B cell (primary cell): ENCODE data around the gene SFTPD. TPM values are rescaled to one million over a fixed set of nuclear protein-coding genes. Genes with fewer than 3 reads are reported as not detected.
"Not testable (repeated sequence)": the region's sequence is repeated elsewhere in the genome, so short reads cannot be mapped to it uniquely, and the experiment has no call there.

Experiments used
- ATAC-seq: fragments of 200-7000 bp; cut with Tn5 transposase; one replicate; pipeline ENCODE4 v1.10.0; 2021; ENCODE audit warnings: low read depth, mild to moderate bottlenecking, moderate number of reproducible peaks, moderate library complexity
- CTCF ChIA-PET: fragments of 350-600 bp; sonication (Branson Sonifier 250); formaldehyde crosslinking; loops from one replicate; lab custom pipeline; 2021; ENCODE audit warnings: antibody characterized with exemption, inconsistent platforms; lab: Charles Lee
- POLR2A ChIA-PET: fragments of 350-600 bp; sonication (Branson Sonifier 250); formaldehyde crosslinking; loops from one replicate; lab custom pipeline; 2021; ENCODE audit warnings: antibody characterized with exemption; lab: Charles Lee
- DNase-seq: peaks from one replicate; pipeline ENCODE4 v3.0.0; 2013
- H2AFZ ChIP-seq: 2 replicates; pipeline ENCODE4 v1.6.1; 2012; ENCODE audit warnings: mild to moderate bottlenecking, low read depth, low read length; ENCODE audit not compliant: insufficient read depth, poor library complexity, severe bottlenecking
- H3K27ac ChIP-seq, 2 donors: 1 replicate in 1 of 2; 2 replicates in 1 of 2; pipeline ENCODE4 v1.5.1; 2012 to 2013; ENCODE audit warnings: low read length in 2 of 2, mild to moderate bottlenecking in 2 of 2, moderate library complexity in 1 of 2
- H3K27me3 ChIP-seq, 4 experiments: fragments of 200-600 bp in 1 of 4; sonication (generic) in 1 of 4; replicated peaks in 1 of 4; 1 replicate in 2 of 4; 2 replicates in 2 of 4; pipeline versions ENCODE4 v1.6.1 to v1.7.0; 2013 to 2016; ENCODE audit warnings: low read length in 3 of 4, mild to moderate bottlenecking in 2 of 4, mixed read lengths in 1 of 4, moderate library complexity in 1 of 4; ENCODE audit not compliant: insufficient read depth in 4 of 4, control insufficient read depth in 3 of 4; ENCODE audit errors: control extremely low read depth in 1 of 4
- H3K36me3 ChIP-seq, 2 experiments: replicated peaks in 1 of 2; 1 replicate in 1 of 2; 2 replicates in 1 of 2; pipeline versions ENCODE4 v1.6.1 to v1.7.1; 2013; ENCODE audit warnings: low read length in 1 of 2; ENCODE audit not compliant: insufficient read depth in 2 of 2, control insufficient read depth in 1 of 2; ENCODE audit errors: control extremely low read depth in 1 of 2, extremely low read depth in 1 of 2
- H3K4me1 ChIP-seq, 2 donors: fragments of 200-600 bp in 1 of 2; sonication (generic) in 1 of 2; 1 replicate in 1 of 2; 2 replicates in 1 of 2; pipeline versions ENCODE4 v1.5.1 to v1.6.1; 2013 to 2017; ENCODE audit warnings: low read length in 2 of 2; ENCODE audit not compliant: control insufficient read depth in 2 of 2, insufficient read depth in 2 of 2
- H3K4me2 ChIP-seq: replicated peaks from 2 replicates; pipeline ENCODE3; 2012; ENCODE audit warnings: mild to moderate bottlenecking, low read depth, low read length; ENCODE audit not compliant: poor library complexity, severe bottlenecking
- H3K4me3 ChIP-seq, 5 experiments: fragments of 200-600 bp in 1 of 5; sonication (generic) in 1 of 5; 1 replicate in 3 of 5; 2 replicates in 2 of 5; pipeline versions ENCODE4 v1.5.1 to v1.7.0; 2011 to 2016; ENCODE audit warnings: low read length in 4 of 5, mild to moderate bottlenecking in 4 of 5, low read depth in 2 of 5, control low read depth in 1 of 5, moderate library complexity in 1 of 5; ENCODE audit not compliant: insufficient read depth in 1 of 5; ENCODE audit errors: control extremely low read depth in 1 of 5, extremely low read depth in 1 of 5
- H3K79me2 ChIP-seq: fragments of 200-600 bp; sonication (generic); one replicate; pipeline ENCODE4 v1.6.0; 2016; ENCODE audit warnings: low read length; ENCODE audit not compliant: control insufficient read depth, insufficient read depth
- H3K9ac ChIP-seq: fragments of 200-600 bp; sonication (generic); 2 replicates; pipeline ENCODE4 v1.6.1; 2017; ENCODE audit warnings: mild to moderate bottlenecking, low read length, moderate library complexity
- H3K9me3 ChIP-seq, 3 donors: one replicate each; pipeline versions ENCODE4 v1.6.1 to v1.7.1; 2013; ENCODE audit warnings: low read length in 2 of 3; ENCODE audit not compliant: control insufficient read depth in 2 of 3, insufficient read depth in 1 of 3; ENCODE audit errors: control extremely low read depth in 1 of 3
- H4K20me1 ChIP-seq: 2 replicates; pipeline ENCODE4 v1.6.0; 2012; ENCODE audit warnings: mild to moderate bottlenecking, low read length; ENCODE audit not compliant: insufficient read depth, control insufficient read depth, poor library complexity, severe bottlenecking
- H3K27ac Mint-ChIP-seq: one replicate; pipeline ENCODE4 v1.8.0; 2021; ENCODE audit warnings: mixed read lengths
- H3K27me3 Mint-ChIP-seq: one replicate; pipeline ENCODE4 v1.8.0; 2021; ENCODE audit warnings: mixed read lengths
- H3K4me1 Mint-ChIP-seq: one replicate; pipeline ENCODE4 v1.8.0; 2021; ENCODE audit warnings: mixed read lengths
- H3K4me3 Mint-ChIP-seq: one replicate; pipeline ENCODE4 v1.8.0; 2021; ENCODE audit warnings: mixed read lengths
- H3K9me3 Mint-ChIP-seq: one replicate; pipeline ENCODE4 v1.8.0; 2022; ENCODE audit warnings: mixed read lengths; ENCODE audit not compliant: insufficient read depth
- EZH2 ChIP-seq: IDR thresholded peaks from 2 replicates; pipeline ENCODE4 v1.6.1; 2012; ENCODE audit warnings: borderline replicate concordance, low read depth, mild to moderate bottlenecking, moderate library complexity, low read length; ENCODE audit not compliant: insufficient read depth, poor library complexity, severe bottlenecking
- whole genome bisulfite sequencing: methylation state at CpG from one replicate; pipeline ENCODE4 v1.1.5; 2013; ENCODE audit warnings: missing lambda C conversion rate; ENCODE audit not compliant: insufficient coverage; 5-methylcytosine and 5-hydroxymethylcytosine counted together
- intact Hi-C: fragments of 100-400 bp; cut with micrococcal nuclease; formaldehyde crosslinking; loops from one replicate; pipeline ENCODE4 v1.10.0; 2022
- polyA plus RNA-seq: library from polyadenylated mRNA; depleted of rRNA; stranded (reverse); fragments of >200 nt; gene quantifications from 2 replicates; pipeline ENCODE4 v1.2.3, GENCODE V29; 2012
- total RNA-seq, 2 donors: library from RNA; stranded (reverse); fragments of 120-200 nt in 1 of 2; gene quantifications; 1 replicate in 1 of 2; 2 replicates in 1 of 2; pipeline versions ENCODE4 v1.2.3 to v1.2.4, GENCODE V29; 2013 to 2022
- TF ChIP-seq, protein P1 (sequence below): fragments of 200-600 bp; IDR thresholded peaks from one replicate; pipeline ENCODE4 v1.8.0; 2022; ENCODE audit warnings: antibody characterized with exemption, mild to moderate bottlenecking

SFTPD gene
- total and polyA plus RNA-seq, 2 donors (not counting 1 experiment from before 2014, with no cell fraction given): 0.24 to 0.59 TPM

DNA sequence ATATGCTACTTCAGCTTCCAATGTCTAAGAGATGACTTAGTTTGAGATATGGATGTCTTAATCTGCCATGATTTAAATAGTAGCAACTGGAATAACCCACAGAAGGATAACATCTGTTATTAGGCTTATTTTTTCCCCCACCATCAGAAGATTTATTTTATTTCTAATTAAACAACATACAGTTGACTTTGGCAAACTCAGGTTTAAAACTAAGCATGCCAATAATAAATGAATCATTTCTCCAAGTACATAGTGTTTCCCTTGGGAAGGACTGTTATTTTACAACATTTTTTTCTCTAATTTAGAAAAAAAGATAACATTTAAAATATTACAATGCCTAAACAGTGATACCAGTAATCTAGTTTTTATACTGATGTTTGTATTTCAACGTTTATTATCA lies 58.4 kb downstream of the SFTPD start:
- Mint-ChIP-seq H3K27me3 (peaks cover 33% of the 10 kb centered on the region), H3K4me3 (no peak overlapping the region), H3K4me1 (peaks cover 2% of the 10 kb centered on the region), H3K9me3 (no peaks in the 10 kb centered on the region), H3K27ac (no peak overlapping the region)
- DNase-seq (no peak), ATAC-seq (no peak)
- intact Hi-C loops: no loop called here
- no peaks in the 10 kb centered on the region for H3K27me3 ChIP-seq
- H3K36me3 ChIP-seq: no peaks in the 10 kb centered on the region
- no peak overlapping the region for H2AFZ ChIP-seq
- no peak overlapping the region for H3K4me3 ChIP-seq
- no peak for TF ChIP-seq EZH2
- TF ChIP-seq, protein P1, sequence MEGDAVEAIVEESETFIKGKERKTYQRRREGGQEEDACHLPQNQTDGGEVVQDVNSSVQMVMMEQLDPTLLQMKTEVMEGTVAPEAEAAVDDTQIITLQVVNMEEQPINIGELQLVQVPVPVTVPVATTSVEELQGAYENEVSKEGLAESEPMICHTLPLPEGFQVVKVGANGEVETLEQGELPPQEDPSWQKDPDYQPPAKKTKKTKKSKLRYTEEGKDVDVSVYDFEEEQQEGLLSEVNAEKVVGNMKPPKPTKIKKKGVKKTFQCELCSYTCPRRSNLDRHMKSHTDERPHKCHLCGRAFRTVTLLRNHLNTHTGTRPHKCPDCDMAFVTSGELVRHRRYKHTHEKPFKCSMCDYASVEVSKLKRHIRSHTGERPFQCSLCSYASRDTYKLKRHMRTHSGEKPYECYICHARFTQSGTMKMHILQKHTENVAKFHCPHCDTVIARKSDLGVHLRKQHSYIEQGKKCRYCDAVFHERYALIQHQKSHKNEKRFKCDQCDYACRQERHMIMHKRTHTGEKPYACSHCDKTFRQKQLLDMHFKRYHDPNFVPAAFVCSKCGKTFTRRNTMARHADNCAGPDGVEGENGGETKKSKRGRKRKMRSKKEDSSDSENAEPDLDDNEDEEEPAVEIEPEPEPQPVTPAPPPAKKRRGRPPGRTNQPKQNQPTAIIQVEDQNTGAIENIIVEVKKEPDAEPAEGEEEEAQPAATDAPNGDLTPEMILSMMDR: no peak
- H3K9me3 ChIP-seq: no peaks in the 10 kb centered on the region
- POLR2A ChIA-PET: no interaction called here
- H4K20me1 ChIP-seq: no peaks in the 10 kb centered on the region
- H3K79me2 ChIP-seq: no peaks in the 10 kb centered on the region
- CTCF ChIA-PET: no interaction called here
- H3K9ac ChIP-seq: no peak overlapping the region
- no peaks in the 10 kb centered on the region for H3K4me1 ChIP-seq
- H3K27ac ChIP-seq: no peak overlapping the region
- H3K4me2 ChIP-seq: no peak overlapping the region
- WGBS: no CpG with 5 or more reads among the region's 1 CpG

DNA sequence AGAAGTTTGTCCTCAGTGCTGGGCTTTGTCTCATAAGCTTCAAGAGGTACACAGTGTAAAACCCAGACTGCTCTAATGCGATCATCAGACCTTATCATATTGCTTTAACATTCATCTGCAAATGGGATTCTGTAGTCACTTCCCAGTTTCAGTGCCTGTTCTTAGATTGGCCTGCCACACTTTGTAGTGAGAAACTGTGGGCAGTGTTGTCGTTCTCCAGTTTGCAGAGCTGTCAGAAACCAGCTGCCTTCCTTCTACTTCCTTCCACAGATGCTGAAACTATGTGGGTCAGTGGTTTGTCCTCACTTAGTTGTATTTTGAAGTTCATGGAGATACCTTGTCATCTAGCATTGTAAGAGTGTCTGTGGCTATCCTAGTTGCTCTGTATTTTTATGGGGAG lies 59.9 kb downstream of the SFTPD start:
- peaks cover 33% of the 10 kb centered on the region for H3K27me3 Mint-ChIP-seq
- H3K79me2 ChIP-seq, H2AFZ ChIP-seq, H3K4me1 ChIP-seq, H3K36me3 ChIP-seq, H3K4me1 Mint-ChIP-seq, H3K27me3 ChIP-seq, H3K27ac ChIP-seq, CTCF ChIA-PET, H3K4me3 ChIP-seq, H3K27ac Mint-ChIP-seq, DNase-seq, H3K9me3 Mint-ChIP-seq, H3K4me2 ChIP-seq, H4K20me1 ChIP-seq, intact Hi-C loops, H3K9ac ChIP-seq, H3K4me3 Mint-ChIP-seq, ATAC-seq, H3K9me3 ChIP-seq, POLR2A ChIA-PET: not testable (repeated sequence)
- no CpG with 5 or more reads among the region's 2 CpGs for WGBS

Other genes with a start within 250 kb of the SFTPD start
- gene NUTM2B, start 245.9 kb downstream of the SFTPD start, total RNA-seq: 0.80 and 1.3 TPM in 2 replicates
- gene NUTM2B, start 245.9 kb downstream of the SFTPD start, polyA plus RNA-seq: 0.56 and 1.8 TPM in 2 replicates
- gene NUTM2E, start 122.4 kb downstream of the SFTPD start, total RNA-seq: 0.63 and 1.0 TPM in 2 replicates
- 0.79 TPM in 1 of 2 replicates, not detected in the other for gene NUTM2E, start 122.4 kb downstream of the SFTPD start, polyA plus RNA-seq
- gene TMEM254, start 129.6 kb upstream of the SFTPD start, total RNA-seq: 13.1 and 13.7 TPM in 2 replicates
- 6.6 and 9.8 TPM in 2 replicates for gene TMEM254, start 129.6 kb upstream of the SFTPD start, polyA plus RNA-seq
- gene PLAC9, start 183.6 kb upstream of the SFTPD start, total RNA-seq: not detected in 2 replicates
- gene PLAC9, start 183.6 kb upstream of the SFTPD start, polyA plus RNA-seq: not detected in 2 replicates